ENCODE results near the gene PSMG3.

The PSMG3 gene, protein sequence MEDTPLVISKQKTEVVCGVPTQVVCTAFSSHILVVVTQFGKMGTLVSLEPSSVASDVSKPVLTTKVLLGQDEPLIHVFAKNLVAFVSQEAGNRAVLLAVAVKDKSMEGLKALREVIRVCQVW

DNA sequence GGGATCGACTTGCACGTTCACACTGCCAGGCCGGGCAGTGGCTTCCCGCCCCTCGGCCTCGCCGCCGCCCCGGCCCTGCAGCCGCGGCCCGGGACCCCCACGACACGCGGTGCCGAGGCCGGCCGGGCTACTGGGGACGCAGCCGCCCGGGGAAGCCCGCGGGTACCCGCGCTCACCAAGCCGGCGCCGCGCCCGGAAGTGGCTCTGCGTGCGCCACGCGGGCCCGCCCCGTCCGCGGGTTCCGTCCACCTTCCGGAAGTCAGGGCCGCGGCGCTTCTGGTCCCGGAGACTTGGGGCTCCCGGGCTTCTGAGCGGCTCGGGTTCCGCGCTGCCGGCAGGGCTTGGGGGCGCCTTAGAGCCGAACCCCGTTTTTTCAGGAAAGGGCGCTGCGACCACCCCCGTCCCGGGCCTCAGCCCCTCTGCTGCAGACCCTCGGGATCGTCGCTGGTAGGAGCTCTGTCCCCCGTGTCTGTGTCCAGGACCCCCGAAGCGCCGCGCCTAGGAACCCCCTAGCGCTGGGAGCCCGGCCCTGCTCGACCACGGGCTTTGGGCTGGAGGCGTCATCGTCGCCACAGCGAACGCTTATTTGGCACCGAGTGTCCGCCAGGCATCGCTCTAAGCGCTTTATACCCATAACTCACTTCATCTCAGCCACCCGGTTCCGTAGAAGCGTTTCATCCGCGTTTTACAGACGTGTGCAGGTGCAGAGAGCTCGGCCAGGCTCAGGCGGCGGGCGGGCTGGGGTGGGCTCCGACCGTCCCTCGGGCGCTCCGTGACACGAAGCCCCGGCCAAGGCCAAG lies at the start of gene PSMG3:
Gene PSMG3, minus strand, starts transcription at position 200 of the 800 bp plus-strand sequence. CDS start 693 bp downstream, outside the sequence.
- DNase-seq = peak; percentile 94

DNA sequence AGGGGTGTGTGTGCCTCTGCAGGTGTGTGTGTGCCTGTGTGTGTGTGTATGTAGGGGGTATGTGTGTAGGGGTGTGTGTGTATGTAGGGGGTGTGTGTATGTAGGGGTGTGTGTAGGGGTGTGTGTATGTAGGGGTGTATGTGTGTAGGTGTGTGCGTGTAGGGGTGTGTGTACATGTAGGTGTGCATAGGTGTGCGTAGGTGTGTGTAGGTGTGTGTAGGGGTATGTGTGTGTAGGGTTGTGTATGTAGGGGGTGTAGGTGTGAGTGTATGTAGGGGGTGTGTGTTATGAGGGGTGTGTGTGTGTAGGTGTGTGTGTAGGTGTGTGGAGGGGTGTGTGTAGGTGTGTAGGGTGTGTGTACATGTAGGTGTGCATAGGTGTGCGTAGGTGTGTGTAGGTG lies 48.6 kb upstream of the PSMG3 start:
- DNase-seq = no peak

DNA sequence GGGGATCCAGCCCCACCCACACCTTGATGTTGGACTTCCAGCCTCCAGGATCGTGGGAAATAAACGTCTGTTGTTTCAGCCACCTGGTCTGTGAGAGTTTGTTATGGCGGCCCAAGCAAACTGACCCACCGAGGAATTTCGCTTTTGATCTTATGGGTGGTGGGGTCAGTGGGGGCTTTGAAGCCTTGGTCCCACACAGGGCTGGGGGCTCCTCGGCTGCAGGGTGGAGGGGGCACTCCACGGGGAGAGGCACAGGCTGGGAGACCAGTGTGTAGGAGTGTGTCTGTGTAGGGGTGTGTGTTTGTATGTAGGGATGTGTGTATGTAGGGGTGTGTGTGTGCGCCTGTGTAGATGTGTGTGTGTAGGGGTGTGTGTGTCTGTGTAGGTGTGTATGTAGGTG lies 48.1 kb upstream of the PSMG3 start:
- DNase-seq = no peak

DNA sequence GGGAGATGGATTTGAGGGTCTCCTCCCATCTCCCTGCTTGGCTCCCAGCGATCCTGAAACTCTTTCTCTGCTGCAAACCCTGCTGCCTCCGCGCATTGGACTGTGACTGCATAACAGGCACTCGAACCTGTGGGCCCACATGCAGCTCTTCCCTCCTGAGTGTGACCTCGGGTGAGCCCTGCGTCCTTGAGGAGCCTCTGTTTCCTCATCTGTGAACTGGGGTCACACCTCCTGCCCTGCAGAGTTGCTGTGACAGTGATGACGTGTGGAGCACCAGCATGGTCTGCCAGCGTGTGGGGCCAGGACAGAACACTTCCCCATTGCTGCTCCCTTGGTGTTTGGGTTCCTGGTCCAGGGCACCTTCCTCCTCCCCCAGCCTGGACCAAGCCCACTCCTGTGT lies 46.9 kb upstream of the PSMG3 start:
- DNase-seq = no peak

DNA sequence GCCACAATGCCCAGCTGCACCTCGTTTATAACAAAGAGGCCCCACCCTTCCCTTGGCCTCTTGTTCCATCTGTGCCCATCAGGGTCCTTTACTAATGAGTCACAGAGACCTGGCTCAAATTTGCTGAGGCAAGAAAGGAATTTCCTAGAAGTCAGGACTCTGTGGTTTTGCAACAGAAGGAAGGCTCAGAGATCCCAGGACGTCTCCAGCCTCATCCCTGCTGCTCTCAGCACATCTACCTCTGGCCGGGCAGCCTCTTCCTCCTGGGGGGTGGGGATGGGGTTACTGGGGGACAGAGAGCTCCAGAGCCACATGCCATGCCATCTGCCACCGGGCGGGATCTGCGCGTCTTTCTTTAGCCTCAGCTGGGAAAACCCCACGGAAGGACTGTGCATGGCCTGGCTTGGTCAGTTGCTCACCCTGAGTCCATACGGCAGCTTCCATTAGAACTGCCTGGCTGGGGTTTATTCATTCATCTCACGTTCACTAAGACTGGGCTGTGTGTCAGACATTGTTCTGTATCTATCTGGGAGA lies 41.9 kb upstream of the PSMG3 start:
- DNase-seq = no peak

DNA sequence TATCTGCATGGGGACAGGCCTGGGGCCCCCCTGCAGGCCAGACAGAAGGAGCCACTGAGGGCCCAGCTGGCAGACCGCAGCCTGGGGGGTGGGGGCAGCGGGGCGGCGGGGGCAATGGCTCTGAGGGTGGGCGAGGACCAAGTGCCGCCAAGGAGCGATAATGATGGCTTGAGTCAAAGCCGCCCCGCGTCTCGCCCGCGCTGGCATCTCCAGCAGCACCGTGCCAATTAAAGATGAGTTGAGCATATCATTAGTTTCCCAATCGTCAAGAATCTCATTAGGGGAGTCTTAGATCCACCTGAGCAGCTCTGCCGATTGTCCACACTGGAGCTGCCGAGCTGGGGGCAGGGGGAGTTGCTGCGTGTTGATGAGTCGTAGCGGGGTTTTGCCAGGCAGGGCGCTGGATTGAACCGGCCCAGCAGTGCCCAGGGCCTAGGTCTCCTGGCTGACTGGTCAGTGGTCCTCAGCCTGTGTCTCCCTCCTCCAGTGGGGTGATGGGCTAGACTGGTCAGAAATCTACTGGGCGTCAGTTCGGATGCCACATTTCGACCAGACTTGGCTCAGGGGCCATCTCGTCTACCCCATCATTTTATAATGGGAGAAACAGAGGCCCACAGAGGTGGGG lies 41.0 kb upstream of the PSMG3 start:
- no peak for DNase-seq

DNA sequence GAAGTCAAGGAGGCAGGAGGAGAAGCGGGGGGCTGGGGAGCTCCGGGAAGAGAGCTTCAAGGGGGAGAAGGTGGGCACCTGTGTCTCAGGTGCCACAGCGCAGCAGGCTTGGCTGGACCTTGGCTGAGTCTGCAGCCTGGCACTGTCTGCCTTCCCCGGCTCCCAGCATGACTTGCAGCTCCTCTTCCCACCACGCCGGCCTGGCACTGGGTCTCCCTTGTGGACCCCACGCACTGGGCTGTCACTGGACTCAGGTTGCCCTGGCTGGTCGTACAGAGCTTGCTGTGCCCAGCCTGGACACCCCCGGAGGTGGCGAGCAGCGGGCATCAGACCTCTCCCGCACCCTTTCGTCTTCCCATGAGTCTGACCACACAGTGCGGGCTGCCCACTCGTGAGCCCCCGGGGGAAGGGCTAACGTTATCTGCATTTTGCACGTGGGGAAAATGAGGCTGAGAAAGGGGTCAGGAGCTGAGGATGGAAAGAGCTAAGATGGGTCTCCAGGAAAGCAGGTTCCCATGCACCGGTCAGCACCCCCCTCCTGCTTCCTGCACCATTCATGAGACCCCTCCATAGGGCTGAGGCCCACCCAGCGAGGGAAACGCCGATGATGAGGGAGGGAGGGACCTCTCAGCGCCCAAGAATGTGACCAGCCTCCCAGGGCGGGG lies 40.3 kb upstream of the PSMG3 start:
- no peak for DNase-seq

DNA sequence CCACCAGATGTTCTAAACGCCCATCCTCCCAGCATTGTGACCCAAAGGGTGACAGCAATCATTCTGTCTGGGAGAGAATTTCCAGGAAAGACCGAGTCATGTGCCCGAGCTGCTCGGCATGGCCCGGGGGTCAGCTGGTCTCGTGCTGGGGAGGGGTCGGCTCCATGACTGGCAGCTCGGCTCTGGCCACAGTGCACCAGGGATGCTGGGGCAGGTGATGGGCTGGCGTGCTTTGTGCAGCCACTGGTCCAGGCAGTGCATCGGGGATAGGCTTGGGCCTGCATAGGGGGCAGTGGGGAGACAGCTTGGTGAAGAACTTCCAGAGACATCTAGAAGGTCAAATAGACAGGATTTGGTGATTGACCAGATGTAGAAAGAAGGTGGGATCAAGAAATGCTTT lies 39.2 kb upstream of the PSMG3 start:
- no peak for DNase-seq

DNA sequence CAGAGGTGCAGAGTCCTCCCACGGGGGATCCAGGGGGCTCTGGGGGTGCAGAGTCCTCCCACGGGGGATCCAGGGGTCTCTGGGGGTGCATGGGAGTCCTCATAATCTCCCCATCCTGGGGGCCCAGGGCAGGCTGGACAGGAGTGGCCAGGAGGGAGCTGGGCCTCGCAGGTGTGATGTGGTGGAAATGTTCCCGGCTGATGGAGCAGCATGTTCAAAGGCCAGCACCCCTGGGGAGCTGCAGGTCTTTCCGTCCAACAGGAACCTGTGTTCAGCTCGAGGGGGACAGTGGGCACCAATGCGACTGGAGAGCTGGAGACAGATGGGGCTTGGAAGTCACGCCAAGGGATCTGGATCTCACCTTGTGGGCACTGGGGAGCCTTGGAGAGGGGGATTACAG lies 38.5 kb upstream of the PSMG3 start:
- no peak for DNase-seq

DNA sequence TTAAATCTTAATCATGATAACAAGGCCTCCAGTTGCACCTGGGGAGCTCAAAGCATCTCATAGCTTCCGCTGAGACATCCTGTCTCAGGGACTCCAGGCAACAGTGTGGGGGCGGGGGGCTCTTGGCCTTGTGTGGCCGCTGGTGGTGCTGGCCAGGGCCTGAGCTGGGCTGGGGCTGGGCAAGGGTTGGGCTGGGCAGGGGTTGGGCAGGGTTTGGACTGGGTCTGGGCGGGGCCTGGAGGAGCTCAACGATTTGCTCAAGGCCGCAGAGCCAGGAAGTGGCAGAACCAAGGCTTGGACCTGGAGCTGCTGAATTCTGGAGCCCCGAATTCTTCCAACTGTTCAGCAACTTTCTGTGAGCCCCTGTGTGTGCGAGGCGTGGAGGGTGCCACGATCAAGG lies 37.9 kb upstream of the PSMG3 start:
- DNase-seq = no peak

DNA sequence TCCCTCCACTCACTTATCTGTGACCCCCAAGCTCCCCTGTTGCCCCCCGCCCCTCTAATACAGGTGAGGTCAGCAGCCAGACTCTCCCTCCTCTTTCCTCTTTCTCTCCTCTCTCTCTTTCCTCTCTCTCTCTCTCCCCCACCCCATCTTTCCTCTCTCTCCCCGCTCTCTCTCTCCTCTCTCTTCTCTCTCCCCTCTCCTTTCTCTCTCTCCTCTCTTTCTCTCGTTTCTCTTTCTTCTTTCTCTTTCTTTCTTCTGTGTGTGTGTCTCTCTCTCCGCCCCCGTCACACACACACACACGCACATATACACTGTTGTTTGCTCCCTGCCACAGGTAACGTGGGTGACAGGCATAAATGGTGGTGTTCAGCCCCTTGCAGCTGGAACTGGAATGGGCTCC lies 37.2 kb upstream of the PSMG3 start:
- DNase-seq = no peak

DNA sequence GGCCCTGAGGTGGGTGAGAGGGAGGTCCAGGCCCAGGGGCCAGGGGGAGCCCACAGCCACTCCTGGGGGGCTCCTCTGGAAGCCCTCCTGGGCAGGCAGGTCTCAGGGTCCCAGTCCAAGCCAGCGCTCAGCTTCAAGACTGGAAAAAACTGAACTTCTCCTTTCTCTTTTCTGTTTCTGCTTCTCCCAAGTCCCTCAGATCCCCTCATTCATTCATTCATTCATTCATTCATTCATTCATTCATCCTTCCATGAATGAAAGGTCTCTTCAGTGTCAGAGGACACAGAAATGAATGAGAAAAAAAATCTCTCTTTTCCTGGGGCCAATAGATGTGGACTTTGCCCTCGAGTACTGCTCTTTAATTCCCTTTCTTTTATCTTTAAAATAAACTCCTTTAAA lies 34.6 kb upstream of the PSMG3 start:
- DNase-seq = no peak

DNA sequence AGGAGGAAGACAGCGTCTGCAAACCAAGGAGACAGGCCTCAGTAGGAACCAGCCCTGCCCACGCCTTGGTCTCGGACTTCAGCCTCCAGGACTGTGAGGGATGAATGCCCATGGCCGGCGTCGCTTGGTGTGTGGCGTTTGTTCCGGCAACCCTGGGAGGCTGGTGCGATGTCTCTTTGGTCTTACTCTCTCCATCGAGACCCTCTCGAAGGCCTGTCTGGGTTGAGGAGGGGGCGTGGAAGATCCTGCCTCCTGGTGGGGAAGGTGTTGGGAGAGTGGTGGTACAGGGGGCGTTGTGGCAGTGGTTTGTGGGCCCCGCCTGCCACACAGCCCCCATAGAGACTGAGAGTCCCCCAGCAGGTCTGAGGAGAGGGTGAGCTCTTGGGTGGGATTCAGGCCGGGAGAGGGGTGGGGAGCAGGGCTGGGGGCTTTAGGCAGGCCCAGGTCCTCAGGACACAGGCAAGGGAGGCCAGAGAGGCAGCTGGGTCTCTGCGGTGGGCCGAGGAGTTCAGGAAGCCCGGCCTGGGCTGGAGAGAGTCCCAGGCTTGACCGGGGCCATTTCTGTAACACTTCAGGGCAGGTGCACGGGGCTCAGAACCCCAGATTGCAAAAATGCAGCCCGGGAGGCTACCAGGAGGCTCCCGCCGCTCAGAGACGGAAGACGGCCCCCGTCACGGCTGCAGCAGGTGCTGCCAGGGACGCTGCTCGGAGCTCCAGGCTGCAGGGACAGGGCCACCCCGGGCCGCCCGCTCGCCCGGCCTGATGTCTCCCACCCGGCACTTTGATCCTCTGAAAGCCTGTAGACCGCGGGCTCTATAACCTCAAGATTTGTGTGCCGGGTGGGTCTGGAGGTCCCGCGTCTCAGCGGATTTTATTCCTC lies 33.8 kb upstream of the PSMG3 start:
- no peak for DNase-seq

DNA sequence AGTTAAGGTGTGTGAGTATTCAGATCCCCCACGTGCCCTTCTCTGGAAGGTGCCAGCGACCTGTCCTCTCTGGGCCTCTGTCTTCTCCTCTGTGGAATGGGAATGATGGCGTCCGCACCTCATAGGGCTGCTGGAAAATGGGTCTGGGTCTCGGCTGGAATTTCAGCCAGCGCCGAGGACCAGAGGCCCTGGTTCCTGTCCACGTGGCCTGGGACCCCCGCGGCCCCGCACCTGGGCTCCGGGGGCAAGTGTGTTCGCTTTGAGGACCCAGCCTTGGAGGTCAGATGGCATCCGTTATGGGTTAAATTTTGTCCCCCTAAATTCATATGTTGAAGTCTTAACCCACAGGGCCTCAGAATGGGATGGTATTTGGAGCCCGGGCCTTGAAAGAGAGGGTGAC lies 32.6 kb upstream of the PSMG3 start:
- DNase-seq = no peak

DNA sequence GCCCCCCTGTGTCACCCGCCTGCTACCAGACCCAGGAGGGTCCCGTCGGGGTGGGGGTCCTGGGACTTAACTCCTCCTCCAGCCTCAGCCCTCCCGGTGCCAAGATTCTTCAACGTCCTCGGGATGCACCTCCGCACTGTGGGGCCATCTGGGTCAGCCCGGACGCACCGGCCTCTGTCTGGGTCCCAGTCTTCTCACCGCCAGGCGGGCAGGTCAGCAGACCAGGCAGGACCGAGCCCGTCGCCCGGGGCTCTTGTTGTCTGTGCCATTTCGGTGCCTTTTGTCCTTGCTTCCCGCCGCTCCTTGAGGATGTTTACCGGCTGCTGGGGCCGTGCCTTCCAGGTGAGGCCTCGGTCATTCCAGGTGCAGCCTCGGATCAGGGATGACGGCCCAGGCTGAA lies 32.1 kb upstream of the PSMG3 start:
- DNase-seq = no peak

DNA sequence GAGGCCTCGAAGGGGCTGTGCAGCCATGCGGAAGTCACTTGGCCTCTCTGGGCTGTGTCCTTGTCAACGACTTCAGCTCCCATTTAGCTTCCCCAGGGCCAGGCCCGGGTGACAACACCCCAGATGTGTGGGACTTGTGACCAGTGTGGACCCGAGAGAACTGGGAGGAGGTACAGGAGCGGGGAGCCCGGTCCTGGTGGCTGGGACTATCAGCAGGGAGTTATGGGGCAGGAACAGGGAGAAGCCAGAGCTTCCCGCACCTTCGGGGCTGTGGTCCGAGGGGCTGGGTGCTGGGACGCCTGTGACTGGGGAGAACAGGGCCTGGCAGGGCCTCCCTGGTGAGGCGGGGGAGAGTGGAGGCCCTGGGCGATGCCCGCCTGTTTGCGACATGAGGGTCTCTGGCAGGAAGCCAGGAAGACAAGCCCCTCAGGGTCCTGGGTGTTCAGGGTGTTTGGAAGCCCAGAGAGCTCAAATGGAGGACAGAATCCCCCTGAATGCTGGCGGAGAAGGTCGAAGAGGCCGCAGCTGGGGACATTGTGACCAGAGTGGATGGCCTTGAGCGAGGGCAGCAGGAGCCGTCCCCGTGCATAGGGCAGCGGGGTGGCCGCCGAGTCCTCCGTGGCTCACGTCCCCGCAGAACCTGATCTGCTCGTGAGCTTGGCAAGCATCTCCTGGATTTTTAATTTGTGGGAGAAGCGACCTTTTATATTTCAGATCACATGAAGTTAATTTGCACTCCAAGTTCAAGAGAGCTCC lies 30.0 kb upstream of the PSMG3 start:
- DNase-seq = no peak

DNA sequence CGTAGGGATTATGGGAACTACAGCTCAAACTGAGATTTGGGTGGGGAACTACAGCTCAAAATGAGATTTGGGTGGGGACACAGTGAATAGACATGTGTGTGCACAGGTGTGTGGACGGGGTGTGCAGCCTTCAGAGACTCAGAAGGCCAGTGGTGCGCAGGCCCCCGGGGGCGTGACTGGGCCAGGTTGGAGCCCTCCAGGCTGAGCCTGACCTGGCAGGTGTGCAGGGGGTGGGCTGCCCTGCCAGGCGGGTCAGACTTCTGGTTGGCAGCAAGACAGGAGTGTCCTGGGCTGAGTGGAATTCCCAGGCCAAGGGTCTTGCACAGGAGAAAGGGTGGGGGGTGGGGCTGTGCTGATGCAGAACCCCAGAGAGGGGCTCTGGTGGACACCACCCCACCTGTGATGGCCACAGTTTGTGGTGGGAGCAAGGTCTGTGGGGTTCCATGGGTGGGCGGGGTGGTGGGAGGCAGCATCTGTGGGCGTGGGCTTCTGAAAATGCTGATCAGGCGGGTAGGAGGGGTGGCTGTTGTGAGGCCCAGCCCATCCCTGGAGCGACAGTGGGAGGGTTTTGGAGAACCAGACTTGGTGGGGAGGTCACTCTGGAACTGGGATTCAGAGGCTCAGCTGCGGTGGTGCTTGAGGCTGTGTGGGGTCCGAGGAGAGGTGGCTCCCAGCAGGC lies 29.3 kb upstream of the PSMG3 start:
- no peak for DNase-seq

DNA sequence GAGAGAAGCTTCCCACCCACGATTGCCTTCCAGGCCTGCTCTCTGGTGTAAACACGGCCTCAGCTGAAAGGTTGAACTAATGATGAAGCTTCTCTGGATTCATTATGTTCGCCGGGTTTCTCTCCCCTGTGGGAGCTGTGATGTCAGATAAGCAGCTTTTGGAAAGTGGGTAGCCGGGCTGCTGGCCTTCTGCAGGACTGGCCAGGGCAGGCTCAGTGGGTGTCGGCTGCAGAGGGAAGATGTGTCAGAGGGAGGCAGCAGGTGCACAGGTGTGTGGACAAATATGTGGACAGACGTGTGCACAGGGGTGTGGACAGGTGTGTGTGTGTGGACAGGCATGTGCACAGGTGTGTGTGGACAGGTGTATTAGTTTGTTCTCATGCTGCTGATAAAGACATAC lies 28.5 kb upstream of the PSMG3 start:
- no peak for DNase-seq

DNA sequence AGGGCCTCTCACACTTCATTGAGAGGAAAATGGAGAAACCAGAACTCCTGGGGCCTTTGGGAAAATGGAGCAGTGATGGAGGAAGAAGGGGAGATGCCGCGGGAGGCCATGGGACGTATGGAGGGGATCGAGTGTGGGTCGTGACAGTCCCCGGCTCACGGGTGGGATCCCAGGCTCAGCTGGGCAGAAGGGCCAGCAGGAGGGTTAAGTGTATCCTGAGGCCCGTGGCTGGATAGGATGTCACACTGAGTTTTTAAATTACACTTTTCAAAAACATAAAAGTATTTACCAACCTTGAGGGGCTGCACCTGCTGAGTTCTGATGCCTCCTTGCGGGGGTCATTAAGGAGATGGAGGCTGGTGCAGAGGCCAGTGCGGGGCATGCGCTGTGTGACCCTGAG lies 28.0 kb upstream of the PSMG3 start:
- no peak for DNase-seq

DNA sequence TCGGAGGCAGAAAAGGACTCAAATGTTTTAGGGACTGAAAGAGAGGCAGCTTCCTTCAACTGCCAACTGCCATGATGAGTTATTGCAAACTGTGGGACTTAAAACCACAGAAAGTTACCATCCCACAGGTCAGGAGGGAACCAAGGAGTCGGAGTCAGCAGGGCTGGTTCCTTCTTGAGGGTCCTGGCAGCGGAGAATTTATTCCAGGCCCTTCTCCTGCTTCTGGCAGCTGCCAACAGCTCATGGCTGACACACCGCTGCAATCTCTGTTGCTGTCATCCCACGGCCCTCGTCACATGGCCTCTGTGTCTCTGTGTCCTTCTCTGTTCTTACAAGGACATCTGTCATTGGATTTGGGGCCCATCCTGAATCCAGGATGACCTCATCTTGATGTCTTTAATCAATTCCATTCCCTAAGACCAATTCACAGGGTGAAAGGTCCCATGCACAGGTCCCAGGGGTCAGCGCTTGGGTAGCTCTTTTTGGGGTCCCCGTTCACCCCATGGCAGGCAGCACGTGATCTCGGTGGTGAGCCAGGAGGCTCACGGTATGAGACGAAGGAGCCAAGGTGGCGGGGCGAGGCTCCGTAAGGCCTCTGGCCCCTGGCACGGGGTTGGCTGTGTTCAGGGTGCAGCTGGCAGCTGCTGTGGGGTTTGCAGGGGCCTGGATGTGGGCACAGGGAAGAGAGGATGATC lies 27.4 kb upstream of the PSMG3 start:
- no peak for DNase-seq

Data from stimulated activated CD4-positive, alpha-beta T cell treated with anti-CD3 and anti-CD28 coated beads, Interleukin-15, amount 100 ng/mL, for 24 hours (primary cell).